Adrenal gland (tissue), 12 donors: ENCODE results near the gene MLIP. TPM values are rescaled to one million over a fixed set of nuclear protein-coding genes. Genes with fewer than 3 reads are reported as not detected.
"Not testable (repeated sequence)": the region's sequence is repeated elsewhere in the genome, so short reads cannot be mapped to it uniquely, and the experiment has no call there.

Experiments used
- DNase-seq, 7 donors: peaks; one replicate each; pipeline ENCODE4 v3.0.0-alpha.2; 2019 to 2020
- H3K27ac ChIP-seq, 5 donors: fragments of 200-600 bp; sonication (generic) in 4 of 5; 1 replicate in 3 of 5; 2 replicates in 2 of 5; pipeline versions ENCODE4 v1.5.1 to v1.8.0; 2016 to 2020; ENCODE audit warnings: mild to moderate bottlenecking in 1 of 5
- H3K27me3 ChIP-seq: fragments of 200-600 bp; 2 replicates; pipeline ENCODE4 v1.8.0; 2021
- H3K36me3 ChIP-seq, 2 donors: fragments of 200-600 bp; replicated peaks in 1 of 2; 1 replicate in 1 of 2; 2 replicates in 1 of 2; pipeline versions ENCODE4 v1.5.1 to v1.8.0; 2018 to 2022
- H3K4me1 ChIP-seq, 2 donors: fragments of 200-600 bp; replicated peaks in 1 of 2; 1 replicate in 1 of 2; 2 replicates in 1 of 2; pipeline versions ENCODE4 v1.5.1 to v1.8.0; 2018 to 2021
- H3K4me3 ChIP-seq, 4 donors: fragments of 200-600 bp; sonication (generic) in 3 of 4; one replicate each; pipeline ENCODE4 v1.5.1; 2016 to 2018
- H3K9me3 ChIP-seq, 3 donors: fragments of 200-600 bp; sonication (generic) in 1 of 3; replicated peaks in 1 of 3; 1 replicate in 2 of 3; 2 replicates in 1 of 3; pipeline versions ENCODE4 v1.5.1 to v1.8.0; 2016 to 2021
- CTCF ChIP-seq, 6 experiments: fragments of 450-650 bp in 4 of 6; fragments of 200-600 bp in 2 of 6; sonication (generic) in 1 of 6; IDR thresholded peaks; 1 replicate in 5 of 6; 2 replicates in 1 of 6; pipeline versions ENCODE4 v1.5.1 to v1.8.0; 2016 to 2021; ENCODE audit warnings: antibody characterized with exemption in 6 of 6, mild to moderate bottlenecking in 2 of 6, moderate library complexity in 1 of 6
- POLR2A ChIP-seq, 2 donors: fragments of 450-650 bp; IDR thresholded peaks; one replicate each; pipeline ENCODE4 v1.6.1; 2017; ENCODE audit warnings: antibody characterized with exemption in 2 of 2, mild to moderate bottlenecking in 2 of 2, moderate library complexity in 1 of 2
- WGBS, 4 donors: extraction: QIAGEN DNeasy Blood & Tissue Kit in 2 of 4; methylation state at CpG; one replicate each; pipeline versions ENCODE4 v1.1.5 to v1.1.7; 2013 to 2017; 5-methylcytosine and 5-hydroxymethylcytosine counted together
- intact Hi-C, 2 donors: fragments of 100-400 bp; cut with DNase I; formaldehyde crosslinking; loops; one replicate each; pipeline versions ENCODE4 v1.14.1 to v1.15.0; 2022 to 2023
- polyA plus RNA-seq, 3 donors: library from polyadenylated mRNA; stranded (reverse); fragments of 200-250 nt in 2 of 3; fragments of 350-450 nt in 1 of 3; fragmentation: Illumina TruSeq in 1 of 3; extraction: RNeasy Lipid Tissue Mini Kit (QIAGEN cat#74804) in 1 of 3; gene quantifications; one replicate each; pipeline ENCODE4 v1.2.3, GENCODE V29; 2013 to 2014
- total RNA-seq, 9 donors: library from RNA; depleted of rRNA in 4 of 9; stranded (reverse); fragments of >200 nt in 4 of 9; fragments of 120-200 nt in 1 of 9; fragmentation: NEBNext Ultra II Directional in 1 of 9; extraction: Animal tissue kit (Norgen Biotek cat#: 25700) in 1 of 9; gene quantifications; one replicate each; pipeline versions ENCODE4 v1.1.0 to v1.2.4, GENCODE V29; 2013 to 2023
- donor health status: healthy with polysubstance abuse.
- donor health status: Bipolar disorder and iron deficiency.
- donor health status: DM: yes; HTN: yes; CAD: no.
- donor health status: DM: no; HTN: no; CAD: no.
- donor health status: DM: no; HTN: no; CAD: no.
- donor health status: DM: yes; HTN: yes; CAD: no.

Gene MLIP
- total and polyA plus RNA-seq, 12 donors = 0.88 to 9.6 (median 5.0) TPM

GRCh38 chr6:54195637-54196036 is 84.4 kb downstream of the MLIP start:
- Histone ChIP-seq H3K9me3 (no peaks in the 10 kb centered on the region), H3K36me3 (no peaks in the 10 kb centered on the region), H3K27ac (no peak overlapping the region), H3K4me3 (no peak overlapping the region), H3K4me1 (peaks cover 0 to 7% of the 10 kb centered on the region in 2 donors), H3K27me3 (no peaks in the 10 kb centered on the region)
- intact Hi-C loops = no loop called here
- 85 to 93% (median 91%) methylated on average over 3 of the region's 3 CpGs for WGBS, 4 donors
- TF ChIP-seq CTCF (IDR thresholded peaks at IDR 0.05) (no peak), POLR2A (IDR thresholded peaks at IDR 0.05) (no peak)
- DNase-seq = no peak

DNA sequence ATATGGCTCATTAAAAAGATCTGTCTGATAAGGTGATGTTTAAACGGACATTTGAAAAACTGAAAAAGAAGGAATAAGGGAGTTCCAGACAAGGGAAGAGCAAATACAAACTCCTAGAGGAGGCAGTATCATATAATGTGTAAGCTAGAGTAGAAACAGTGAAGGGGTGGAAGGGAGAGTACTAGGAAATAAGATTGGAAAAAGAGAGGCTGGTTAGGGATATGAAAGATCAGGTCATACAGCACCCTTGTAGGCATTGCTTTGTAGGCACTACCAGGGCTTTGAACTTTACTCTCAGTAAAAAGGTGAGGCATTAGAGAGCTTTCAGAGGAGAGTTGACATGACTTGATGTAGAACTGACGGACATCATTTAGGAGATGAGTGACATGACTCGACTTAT is 85.7 kb downstream of the MLIP start:
- Histone ChIP-seq H3K36me3 (no peaks in the 10 kb centered on the region), H3K27ac (no peak overlapping the region), H3K9me3 (no peaks in the 10 kb centered on the region), H3K27me3 (no peaks in the 10 kb centered on the region), H3K4me3 (no peak overlapping the region), H3K4me1 (peaks cover 0 to 7% of the 10 kb centered on the region in 2 donors)
- DNase-seq = no peak
- 83 to 95% (median 89%) methylated on average over 3 of the region's 3 CpGs for WGBS, 4 donors
- TF ChIP-seq CTCF (IDR thresholded peaks at IDR 0.05) = no peak
- TF ChIP-seq POLR2A (IDR thresholded peaks at IDR 0.05) = no peak
- intact Hi-C loops = no loop called here

- Histone ChIP-seq H3K4me1 (peaks cover 0 to 7% of the 10 kb centered on the region in 2 donors), H3K4me3 (no peak overlapping the region), H3K9me3 (no peaks in the 10 kb centered on the region), H3K27me3 (no peaks in the 10 kb centered on the region), H3K36me3 (no peaks in the 10 kb centered on the region), H3K27ac (no peak overlapping the region)
- intact Hi-C loops = no loop called here
- no peak for DNase-seq
- no peak for TF ChIP-seq CTCF (IDR thresholded peaks at IDR 0.05)
- no peak for TF ChIP-seq POLR2A (IDR thresholded peaks at IDR 0.05)
- 92 to 97% (median 94%) methylated on average over 3 of the region's 3 CpGs for WGBS, 4 donors
Observed at GRCh38 chr6:54198134-54198533, 86.9 kb downstream of the MLIP start.

DNA sequence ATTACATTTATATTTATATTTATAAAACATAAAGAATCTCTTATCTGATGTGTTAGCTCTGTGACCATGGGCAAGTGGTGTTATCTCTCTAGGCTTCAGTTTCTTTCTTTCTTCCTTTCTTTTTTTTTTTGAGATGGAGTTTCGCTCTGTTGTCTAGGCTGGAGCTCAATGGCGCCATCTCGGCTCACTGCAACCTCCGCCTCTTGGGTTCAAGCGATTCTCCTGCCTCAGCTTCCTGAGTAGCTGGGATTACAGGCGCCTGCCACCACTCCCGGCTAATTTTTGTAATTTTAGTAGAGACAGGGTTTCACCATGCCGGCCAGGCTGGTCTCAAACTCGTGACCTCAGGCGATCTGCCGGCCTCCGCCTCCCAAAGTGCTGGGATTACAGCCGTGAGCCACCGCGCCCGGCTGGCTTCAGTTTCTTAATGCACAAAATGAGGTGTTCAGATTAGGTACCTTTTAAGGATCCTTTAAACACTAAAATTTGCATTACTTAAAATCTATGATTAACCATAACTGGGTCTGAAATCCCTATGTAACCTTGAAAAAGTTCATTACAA is 92.3 kb downstream of the MLIP start:
- H3K36me3 ChIP-seq, H3K4me3 ChIP-seq, DNase-seq, H3K27me3 ChIP-seq, H3K27ac ChIP-seq, intact Hi-C loops, H3K4me1 ChIP-seq, H3K9me3 ChIP-seq: not testable (repeated sequence)
- 95 to 97% (median 96%) methylated on average over 16 of the region's 16 CpGs for WGBS, 4 donors

DNA sequence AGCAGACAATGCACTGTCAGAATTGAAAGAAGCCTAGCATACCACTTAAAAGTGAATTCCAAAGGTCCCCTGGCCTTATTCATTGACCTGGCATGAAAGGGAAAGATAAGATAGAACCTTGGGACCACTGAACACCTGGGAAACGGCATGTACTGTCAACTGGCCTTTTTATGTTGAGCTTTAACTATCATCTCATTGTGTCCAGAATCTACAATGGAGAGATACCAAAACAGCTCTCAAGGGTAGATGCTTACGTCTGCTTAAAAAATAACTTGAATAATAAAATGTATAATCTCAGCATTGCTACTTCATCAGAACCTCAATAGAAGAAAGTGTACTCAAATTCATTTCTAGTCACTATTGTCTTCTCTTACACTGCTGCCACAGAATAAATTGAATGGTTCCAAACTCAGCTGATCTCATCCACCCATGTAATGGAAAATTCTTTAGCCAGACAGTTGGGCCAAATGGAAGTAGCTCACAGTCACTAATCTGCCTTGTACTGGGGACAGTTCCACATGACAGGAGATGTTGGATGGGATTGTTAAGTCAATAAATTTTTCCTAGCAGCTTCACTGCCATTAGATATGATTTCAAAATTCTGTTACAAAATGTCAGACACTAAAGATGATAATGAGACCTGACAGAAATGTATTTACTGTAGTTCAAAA is 93.8 kb downstream of the MLIP start:
- no peaks in the 10 kb centered on the region for H3K36me3 ChIP-seq
- no peaks in the 10 kb centered on the region for H3K27me3 ChIP-seq
- H3K4me1 ChIP-seq = peaks cover 0 to 5% of the 10 kb centered on the region in 2 donors
- no peak for TF ChIP-seq POLR2A (IDR thresholded peaks at IDR 0.05)
- TF ChIP-seq CTCF (IDR thresholded peaks at IDR 0.05) = no peak
- H3K27ac ChIP-seq = peak overlapping the region in 1 of 5 donors; percentile 6
- no peaks in the 10 kb centered on the region for H3K9me3 ChIP-seq
- DNase-seq = peak in 5 of 7 donors; percentile 24 to 57 (median 47)
- WGBS, 4 donors = 61 to 70% (median 66%) methylated on average over 2 of the region's 2 CpGs
- intact Hi-C loops = no loop called here
- no peak overlapping the region for H3K4me3 ChIP-seq
